Stimulated activated CD4-positive, alpha-beta T cell treated with anti-CD3 and anti-CD28 coated beads, TNF-alpha, amount 100 ng/mL, for 48 hours (primary cell): Measurements from ENCODE around the gene NAPA.

Experiments
- DNase-seq, 3 donors: peaks; one replicate each; pipeline ENCODE4 v3.0.0-alpha.2; 2020; ENCODE audit warnings: low read depth in 3 of 3

The NAPA gene

DNA sequence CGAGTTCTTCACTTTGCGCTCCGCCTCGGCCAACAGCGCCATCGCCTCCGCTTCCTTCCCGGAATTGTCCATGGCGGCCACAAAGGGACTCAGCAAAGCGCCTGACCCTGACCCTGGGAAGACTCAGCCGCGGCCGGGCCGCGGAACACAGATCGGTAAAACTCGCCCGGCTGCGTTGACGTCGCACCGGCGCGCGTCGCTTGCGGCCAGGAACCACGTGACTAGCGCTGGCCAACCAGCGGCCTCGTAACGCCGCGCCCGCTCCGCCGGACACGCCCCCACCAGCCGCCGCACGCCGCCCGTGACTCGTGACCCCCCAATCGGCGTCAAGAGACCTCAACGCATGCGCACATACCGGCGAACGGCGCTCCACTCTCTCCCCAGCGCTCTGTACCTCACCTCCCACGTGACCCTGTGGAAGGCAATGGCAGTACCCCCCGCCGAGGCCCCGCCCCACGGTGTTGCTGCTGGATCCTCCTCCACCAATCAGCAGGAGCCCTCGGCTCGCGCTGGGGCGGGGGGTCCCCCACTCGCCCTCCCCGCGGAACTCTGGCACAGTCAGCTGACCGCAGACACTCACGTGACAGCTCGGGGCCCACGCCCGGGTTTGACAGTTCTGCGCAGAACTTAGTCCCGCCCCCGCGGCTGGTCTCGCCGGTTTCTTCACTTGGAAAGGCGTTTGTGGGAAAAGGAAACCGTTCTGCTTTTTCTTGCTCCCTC lies at the start of gene NAPA:
TSS of gene NAPA (minus strand) at position 195 of the 720 bp plus-strand sequence. CDS start at position 72, 123 bp downstream.
- DNase-seq = peak; percentile 100

DNA sequence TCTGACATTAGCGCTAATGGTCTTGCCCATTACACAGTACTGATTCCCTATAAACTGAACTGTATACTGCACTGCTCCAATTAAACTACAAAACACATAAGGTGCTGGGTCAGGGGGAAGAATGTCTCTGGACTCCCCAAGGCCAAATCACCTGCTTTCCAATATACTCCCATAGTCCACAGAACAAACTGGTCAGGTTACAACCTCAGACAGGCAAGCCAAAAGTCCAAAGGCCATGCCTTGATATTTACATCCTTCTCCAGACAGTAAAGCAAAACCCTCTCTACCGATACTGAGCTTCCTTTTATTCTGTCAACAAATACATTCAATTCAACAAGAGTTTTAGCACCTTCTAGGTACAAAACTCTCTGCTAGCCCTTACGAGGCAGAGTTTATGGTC lies 49.2 kb upstream of the NAPA start:
- DNase-seq = no peak

DNA sequence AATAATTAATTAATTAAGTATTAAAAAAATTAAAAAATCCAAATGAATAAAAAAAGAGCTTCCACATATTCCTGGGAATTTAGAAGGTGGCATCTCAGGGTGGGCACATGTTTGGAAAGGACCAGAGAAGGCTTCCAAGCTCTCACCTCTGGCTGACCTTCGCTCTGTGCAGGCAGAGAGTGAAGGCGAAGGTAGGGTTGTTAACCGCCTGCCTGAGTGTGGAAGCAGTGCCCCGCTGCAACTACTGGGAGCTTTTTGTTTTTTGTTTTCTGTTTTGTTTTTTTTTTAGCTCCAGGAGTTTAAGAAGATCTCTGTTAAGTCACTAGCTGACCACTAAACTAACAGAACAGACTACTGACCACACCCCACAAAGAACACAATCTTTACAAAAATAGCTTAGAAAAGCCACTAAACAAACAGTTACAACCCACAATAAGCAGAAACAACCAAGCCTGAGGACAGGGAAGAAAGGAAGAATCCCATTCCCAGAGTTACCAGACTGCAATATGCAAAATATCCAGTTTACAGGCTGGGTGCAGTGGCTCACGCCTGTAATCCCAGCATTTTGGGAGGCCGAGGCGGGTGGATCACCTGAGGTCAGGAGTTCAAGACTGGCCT lies 46.7 kb upstream of the NAPA start:
- DNase-seq = no peak

DNA sequence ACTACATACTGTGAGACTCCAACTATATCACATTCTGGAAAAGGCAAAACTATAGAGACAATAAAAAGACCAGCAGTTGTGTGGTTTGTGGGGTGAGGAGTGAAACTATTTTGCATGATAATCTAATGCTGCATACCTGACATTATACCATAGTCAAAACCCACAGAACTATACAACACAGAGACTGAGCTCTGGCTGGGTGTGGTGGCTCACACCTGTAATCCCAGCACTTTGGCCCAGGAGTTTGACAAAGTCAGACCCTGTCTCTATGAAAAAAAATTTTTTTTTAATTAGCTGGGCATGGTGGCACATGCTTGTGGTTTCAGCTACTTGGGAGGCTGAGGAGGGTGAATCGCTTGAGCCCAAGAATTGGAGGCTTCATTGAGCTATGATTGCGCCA lies 46.1 kb upstream of the NAPA start:
- DNase-seq = no peak

DNA sequence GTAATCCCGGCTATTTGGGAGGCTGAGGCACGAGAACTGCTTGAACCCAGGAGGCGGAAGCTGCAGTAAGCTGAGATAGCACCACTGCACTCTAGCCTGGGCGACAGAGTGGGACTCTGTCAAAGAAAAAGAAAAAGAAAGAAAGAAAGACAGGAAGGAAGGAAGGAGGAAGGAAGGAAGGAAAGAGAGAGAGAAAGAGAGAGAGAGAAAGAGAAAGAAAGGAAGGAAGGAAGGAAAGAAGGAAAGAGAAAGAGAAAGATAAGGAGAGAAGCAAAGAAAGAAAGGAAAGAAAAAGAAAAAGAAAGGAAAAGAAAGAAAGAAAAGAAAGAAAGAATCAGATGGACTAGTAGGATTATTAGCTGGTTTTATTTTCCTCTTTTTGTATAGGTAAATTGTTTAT lies 35.3 kb upstream of the NAPA start:
- no peak for DNase-seq

DNA sequence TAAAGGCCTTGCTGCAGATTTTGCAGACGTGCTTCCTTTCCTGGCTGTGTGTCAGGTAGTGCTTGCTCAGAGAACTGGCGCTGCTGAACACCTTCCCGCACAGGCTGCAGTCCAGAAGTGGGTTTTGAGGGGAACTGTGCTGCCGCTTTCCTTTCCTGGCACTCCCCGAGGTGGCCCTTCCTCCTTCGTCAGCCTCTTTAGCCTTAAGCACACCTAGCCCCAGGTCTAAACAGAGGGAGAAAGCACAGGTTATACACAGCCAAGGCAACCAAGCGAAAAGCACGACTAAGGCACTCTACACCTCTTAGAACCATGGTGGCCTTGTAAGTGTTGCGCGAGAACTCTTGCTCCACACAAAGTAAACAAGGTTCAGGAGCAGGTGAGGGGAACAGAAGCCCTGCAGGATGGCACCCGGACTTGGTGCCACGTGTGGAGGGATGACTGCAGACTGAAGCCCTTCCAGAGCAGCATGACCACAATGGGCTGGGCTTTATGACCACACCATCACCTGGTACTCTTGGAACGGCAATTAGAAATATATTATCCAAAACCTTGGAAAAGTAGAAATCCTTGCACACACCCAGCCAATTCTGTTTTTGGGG lies 34.5 kb upstream of the NAPA start:
- no peak for DNase-seq

DNA sequence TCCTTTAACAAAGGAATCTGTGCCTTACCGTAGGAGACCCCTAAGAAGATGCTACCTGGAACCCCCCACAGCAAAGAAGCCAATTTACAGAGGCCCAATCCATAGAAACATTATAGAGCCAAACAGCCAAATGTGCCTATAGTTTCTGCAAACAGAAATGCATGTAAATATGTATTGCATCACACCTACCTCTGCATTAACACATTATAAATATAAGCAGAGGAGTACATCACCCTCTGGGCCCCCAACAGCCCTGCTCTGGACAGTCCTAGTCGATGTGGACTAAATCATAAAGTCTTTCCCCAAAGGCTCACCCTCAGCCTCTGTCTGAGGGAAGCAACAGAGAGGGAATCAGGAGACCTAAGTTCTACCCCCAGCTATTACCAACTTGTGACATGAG lies 32.3 kb upstream of the NAPA start:
- DNase-seq = no peak

DNA sequence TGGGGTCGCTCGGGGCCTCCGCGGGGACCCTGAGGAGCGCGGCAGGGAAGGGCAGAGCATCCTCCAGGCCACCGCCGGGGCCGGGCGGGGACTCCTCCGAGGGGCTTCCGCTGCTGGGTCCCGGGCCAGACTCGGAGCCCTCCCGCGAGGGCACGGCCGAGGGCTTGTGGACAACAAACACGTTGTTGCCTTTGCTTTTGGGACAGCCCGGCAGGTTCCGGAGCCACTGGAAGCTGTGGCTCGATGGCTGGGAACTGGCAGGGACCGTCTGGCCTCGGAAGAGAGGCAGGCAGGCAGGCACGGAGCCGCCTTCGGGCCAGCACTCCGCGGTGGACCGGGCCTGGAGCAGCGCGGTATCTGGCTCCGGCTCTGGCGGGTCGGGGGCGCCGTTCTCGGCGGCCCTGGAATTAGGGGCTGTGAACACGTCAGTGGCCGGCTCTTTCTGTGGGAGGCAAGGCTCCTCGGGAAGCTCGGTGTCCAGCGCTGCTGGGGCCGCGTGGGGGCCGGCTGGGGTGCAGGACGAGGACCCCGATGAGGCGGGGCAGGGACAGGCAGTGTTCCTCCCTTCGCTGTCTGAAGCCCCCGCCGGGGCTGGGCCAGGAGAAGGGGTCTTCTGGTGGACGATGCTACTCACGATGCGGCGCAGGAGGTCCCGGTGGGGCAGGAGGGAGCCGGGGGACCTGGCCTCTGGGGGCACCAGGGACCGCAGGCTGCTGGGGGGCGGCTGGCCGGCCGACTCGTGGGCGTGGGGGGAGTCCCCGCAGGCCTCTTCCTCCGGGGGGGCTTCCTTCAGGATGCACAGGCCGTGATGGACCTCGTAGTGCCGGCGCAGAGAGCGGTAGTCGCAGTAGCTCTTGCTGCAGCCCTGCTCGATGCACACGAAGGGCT lies 30.4 kb upstream of the NAPA start:
- no peak for DNase-seq

DNA sequence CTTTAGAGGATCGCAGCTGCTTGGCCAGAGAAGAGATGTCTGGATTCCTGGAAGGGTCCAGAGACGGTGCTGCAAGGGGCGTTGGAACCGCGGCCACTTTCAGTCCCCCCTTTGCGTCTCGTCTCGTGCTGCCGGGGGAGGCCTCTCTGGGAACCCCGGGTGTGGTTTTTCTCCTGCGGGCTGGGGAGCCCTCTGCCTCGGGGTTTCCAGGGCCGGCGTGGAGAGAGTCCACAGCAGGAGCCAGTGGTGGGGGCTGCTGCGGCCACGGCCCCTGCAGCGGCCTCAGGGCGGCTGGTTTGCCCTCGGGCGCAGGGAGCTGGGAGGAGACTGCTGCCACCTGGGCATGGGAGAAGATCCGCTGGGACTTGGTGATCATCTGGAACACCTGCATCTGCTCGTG lies 29.6 kb upstream of the NAPA start:
- no peak for DNase-seq

DNA sequence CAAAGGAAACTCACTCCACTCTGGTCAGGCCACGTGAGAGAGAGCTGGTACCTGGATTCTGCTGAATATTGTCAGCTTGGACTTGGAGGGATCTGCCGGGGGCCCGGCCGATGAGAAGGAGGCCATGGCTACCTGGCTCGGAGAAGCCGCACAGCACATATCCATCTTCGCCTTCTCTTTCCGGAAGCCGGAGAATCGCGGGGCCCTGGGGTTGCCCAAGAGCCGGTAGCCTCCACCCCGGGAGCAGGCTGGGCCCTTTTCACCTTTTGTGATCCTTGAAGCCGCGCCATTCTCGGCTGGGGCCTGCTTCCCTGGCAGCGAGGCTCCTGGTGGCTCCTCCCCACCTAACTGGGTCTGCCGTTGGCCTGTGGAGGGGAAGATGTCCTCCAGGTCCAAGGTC lies 29.2 kb upstream of the NAPA start:
- DNase-seq = no peak

DNA sequence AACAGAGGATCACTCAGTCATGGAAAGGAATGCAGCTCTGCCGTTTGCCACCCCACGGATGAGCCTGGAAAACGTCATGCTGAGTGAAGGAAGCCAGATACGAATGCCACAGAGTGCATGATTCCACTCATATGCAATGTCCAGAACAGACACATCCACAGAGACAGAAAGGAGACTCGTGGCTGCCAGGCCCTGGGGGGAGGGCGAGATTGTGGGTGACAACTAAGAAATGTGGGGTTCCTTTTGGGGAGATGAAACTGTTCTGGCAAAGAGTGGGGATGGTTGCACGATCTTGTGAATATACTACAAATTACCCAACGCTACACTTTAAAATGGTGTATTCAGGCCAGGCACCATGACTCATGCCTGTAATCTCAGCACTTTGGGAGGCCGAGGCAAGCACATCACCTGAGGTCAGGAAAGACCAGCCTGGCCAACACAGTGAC lies 27.2 kb upstream of the NAPA start:
- DNase-seq = no peak

DNA sequence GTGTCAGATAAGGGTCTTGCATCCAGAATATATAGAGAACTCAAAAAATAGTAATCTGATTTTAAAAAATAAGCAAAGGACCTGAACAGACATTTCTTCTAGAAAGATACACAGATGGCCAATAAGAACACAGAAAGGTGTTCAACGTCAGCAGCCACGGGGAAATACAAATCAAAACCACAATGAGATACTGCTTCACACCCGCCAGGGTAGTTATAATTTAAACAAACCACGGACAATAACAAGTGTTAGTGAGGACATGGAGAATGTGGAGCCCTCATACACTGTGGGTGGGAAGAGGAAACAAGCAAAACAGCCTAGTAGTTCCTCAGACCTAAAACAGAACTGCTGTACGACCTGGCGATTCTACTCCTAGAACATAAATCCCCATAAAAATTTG lies 26.7 kb upstream of the NAPA start:
- DNase-seq = no peak

DNA sequence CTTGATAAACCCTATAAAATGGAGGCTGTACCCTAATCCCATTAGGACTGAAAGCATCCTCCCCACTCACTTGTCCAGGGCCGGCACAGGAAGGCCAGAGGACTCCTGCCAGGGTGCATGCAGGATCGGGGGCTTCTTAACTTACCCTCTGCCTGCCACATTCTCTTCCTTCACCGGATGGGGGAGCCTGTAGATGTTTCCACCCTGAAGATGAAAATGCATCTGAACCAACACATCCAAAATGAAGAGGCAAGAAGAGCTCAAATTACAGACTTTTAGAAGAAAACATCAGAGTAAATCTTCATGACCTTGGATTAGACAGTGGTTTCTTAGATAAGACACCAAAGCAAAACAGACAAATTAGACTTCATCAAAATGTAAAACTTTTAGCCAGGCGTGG lies 25.9 kb upstream of the NAPA start:
- DNase-seq = no peak

DNA sequence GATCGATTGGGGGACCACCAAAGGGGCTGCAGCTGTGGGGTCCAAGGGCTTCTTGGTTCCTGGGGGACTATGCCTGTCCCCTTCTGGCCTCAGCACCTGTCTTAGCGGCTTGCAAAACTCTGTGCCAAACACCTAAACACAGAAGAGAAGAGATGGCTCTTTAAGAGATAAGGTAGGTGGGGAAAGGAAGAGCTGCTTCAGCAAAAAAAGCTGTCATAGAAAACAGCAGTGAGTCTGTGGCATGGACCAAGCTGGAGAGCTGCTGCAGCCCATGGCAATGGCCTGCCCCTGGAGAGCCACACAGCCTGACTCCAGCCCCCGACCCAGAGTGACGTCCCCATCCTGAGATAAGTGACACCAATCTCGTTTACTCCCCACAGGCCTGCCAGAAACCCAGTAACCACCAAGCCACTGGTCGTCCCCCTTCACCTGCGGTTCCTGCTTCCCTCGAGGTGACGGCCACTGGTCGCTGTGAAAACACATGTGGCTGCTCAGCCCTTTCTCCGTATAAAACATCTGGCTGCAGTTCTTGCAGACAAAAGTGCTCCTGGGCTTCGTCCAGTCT lies 25.0 kb upstream of the NAPA start:
- DNase-seq = no peak

DNA sequence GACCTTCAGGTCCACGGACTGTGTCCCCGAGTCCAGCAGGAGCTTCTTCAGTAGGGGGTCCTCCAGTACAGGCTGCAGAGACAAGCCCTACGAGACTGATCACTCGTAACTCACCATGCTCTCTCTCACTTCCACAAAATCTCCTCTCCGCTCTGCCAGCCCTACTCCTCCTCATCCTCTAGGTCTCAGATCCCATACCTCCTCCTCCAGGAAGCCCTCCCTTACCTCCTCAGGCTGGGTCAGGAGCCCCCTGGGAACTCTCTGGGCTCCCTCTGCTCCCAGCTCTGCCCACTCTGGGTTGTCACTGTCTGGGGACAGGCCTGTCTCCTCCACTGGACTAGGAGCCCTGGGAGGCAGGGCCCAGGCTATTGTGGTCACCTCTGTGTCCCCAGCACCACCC lies 23.9 kb upstream of the NAPA start:
- DNase-seq = no peak

DNA sequence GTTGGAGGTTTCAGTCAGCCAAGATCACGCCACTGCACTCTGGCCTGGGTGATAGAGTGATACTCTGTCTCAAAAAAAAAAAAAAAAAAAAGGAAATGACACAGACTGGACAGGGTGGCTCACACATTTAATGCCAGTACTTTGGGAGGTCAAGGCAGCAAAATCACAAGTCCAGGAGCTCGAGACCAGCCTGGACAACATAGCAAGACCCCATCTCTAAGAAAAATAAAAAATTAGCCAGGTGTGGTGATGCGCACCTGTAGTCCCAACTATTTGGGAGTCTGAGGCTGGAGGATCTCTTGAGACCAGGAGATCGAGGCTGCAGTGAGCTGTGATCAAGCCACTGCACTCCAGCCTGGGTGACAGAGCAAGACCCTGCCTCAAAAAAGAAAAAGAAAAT lies 22.6 kb upstream of the NAPA start:
- DNase-seq = no peak

DNA sequence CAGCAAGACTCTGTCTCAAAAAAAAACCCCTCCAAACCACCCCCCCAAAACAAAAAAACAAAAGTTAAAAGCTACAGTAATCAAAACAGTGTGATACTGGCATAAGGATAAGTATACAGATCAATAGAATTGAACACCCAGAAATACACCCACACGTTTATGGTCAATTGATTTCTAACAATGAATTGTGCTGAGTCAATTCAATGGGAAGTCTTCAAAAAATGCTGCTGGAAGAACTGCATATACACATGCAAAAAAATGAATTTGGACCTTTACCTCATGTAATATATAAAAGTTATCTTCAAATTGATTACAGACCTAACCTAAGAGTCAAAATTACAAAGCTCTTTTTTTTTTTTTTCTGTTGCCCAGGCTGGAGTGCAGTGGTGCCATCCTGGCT lies 19.8 kb upstream of the NAPA start:
- no peak for DNase-seq

DNA sequence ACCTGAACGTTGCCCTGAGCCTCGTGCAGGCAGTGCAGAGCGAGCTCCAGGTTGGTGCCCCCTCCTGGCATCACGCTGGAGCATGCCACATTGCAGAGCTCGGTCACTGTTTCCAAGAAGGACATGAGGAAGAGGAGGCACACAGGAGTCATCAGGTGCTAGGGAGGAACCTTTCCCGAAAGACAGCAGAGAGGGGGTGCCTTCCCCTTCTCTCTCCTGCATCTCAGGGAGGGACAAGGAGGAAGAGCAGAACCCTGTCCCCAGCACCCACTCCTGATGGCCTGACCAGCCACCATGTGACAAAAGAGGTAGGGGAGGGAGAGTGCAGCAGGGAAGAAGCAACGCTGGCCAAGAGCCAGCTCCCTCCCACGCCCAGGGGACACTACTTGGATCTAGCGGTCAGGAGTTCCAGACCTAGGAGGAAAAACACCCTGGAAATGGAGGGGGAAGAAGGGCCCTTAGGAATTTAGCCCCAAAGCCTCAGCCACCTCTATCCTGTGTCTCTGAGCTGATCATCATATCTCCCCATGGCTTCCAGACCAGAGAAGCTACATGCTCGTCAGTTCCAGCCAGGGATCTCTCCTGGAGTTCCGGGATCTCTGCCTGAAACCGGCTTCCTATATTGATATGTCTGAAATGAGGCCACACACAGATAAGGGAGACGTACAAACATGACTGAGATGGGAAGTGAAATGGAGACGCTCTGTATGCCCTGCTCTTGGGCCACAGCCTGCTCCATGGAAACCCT lies 17.0 kb upstream of the NAPA start:
- no peak for DNase-seq

DNA sequence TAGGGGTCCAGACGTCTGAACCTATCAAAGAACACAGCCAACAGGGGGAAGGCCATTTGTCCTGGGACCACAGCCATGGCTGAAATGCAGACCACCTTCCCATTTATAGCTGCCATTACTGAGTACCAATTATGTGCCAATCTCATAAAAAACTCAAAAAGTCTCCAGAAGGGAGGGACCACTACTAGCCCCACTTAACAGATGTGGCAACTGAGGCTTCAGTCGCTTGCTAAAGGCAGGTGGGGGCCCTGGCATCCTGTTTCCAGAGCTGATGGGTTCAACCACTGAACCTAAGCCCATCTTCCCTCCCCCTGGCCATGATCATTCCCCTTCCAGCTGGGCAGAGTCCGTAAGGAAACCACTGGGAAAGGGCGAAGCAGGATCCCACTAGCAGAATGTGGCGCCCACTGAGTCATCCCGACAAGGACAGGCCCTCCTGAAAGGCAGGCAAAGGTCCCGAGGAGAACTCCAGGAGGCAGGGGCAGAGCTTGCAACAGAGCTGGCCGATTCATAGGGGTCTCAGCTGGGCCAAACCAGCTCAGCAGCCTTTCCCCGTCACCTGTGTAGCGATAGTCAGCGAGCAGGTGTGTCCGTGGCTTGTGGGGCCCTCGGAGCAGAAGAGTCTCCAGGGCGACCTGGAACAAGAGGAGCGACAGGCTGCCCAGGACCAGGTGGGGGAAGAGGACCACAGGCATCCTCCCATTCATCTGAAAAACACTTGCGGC lies 14.3 kb upstream of the NAPA start:
- DNase-seq = no peak

DNA sequence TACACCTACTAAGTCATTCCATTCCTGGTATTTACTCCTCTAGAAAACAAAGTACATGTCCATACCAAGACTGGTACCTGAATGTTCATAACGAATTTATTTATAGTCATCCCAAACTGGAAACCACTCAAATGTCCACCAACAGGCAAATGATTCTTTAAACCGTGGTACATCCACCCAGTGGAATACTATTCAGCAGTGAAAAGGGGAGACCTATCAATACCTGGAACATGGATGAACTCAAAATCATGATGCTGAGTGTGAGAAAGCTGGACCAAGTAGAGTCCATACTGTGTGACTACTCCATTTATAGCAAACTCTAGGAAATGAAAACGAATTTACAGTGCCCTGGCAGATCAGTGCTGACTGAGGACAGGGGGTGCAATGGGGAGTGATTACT lies 11.9 kb upstream of the NAPA start:
- no peak for DNase-seq

DNA sequence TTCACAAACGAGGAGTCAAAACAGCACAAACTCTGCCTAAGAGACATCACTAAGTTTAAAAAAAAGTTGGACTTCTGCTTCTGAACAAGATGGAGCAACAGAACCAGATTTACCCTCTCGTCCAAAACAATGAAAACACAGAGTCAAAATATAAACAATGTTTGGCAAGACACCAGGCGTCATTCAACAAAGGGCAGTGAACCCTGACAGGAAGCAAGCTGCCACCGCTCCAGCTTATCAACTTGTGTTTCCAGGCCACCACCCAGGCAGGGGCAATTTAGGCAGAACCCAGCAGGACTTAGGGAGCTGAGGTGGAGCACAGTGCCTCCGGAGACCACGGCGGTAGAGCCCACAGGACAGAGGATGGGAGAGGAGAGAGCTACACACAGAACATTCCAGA lies 8.6 kb upstream of the NAPA start:
- no peak for DNase-seq
